Measurements from ENCODE around the gene OR2Y1. TPM values are rescaled to one million over a fixed set of nuclear protein-coding genes. Genes with fewer than 3 reads are reported as not detected.
"Not testable (repeated sequence)": the region's sequence is repeated elsewhere in the genome, so short reads cannot be mapped to it uniquely, and the experiment has no call there.

Gene OR2Y1
- total RNA-seq, 1 donor from 2014 or later, result not detected

DNA sequence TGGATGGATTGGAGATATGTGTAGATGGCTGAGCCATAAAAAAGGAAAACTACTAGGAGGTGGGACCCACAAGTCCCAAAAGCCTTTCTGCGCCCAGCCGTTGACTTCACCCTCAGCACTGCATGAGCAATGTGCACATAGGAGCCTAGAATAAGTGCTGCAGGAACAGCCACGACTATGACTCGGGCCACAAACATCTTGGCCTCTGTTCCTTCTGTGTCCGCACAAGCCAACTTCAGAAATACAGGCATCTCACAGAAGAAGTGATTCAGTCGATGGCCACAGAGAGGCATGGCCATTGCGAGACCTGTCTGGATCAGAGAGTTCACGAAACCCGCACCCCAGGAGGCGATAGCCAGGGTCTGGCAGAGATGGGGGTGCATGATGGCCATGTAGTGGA lies 587 bp downstream of the OR2Y1 start:
- DNase-seq (ENCODE audit: low read depth, low spot score), result no peak

DNA sequence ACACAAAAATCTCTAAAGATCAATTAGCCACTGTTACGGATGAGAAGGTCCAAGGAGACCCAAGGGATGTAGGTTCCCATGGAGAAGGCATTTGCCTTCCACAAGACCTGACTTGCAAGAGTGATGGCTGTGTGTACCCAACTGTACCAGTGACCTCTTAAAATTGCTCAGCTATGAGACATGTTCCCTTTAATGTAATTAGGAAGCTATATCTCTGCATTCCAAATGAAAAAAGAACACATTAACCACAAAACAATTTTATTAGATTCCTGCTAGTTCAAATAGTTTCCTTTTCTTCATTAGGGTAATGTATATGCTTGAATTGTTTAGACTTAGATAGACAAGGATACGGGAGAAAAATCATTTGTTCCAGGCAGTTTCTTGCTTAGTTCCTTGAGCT lies 3.3 kb downstream of the OR2Y1 start:
- no peak for DNase-seq (ENCODE audit: low read depth, low spot score)

DNA sequence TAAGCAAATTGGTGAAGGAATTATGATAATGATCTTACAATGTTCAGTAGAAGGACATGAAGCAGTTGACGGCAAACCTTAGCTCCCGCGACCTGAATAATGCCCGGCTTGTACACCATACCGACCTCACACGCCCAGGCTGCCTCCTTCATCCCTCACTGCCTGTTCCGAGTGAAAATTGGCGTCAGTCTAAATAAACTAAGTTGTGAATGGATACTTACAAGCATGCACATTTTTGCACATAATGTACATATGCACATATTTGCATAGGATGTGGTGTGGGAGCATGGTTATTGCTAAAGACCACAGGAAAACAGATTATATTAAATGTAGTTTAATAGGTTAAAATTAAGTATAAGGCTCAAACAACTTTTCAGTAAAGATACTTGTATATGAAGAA lies 14.9 kb downstream of the OR2Y1 start:
- DNase-seq (ENCODE audit: low read depth, low spot score), result no peak

GRCh38 chr5:180723936-180724335 lies 15.9 kb downstream of the OR2Y1 start:
- no peak for DNase-seq (ENCODE audit: low read depth, low spot score)

DNA sequence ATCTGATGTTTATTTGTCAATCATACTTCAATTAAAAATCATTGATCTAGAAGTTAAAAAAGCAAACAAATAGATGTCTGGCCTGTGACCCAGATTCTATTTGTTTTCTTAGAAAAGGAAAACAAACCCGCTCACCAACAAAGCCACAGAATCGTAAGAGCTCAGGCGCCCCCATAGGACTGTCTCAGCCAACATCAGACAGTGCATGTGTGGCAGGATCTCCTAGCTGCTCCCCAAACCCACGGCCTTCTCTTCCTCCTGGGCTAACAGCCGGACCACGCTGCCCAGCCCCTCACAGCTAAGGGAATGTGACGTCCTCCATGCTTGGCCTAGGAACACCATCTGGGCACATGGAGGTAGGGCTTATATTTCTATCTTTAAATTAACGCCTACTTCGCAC lies 19.4 kb downstream of the OR2Y1 start:
- no peak for DNase-seq (ENCODE audit: low read depth, low spot score)

DNA sequence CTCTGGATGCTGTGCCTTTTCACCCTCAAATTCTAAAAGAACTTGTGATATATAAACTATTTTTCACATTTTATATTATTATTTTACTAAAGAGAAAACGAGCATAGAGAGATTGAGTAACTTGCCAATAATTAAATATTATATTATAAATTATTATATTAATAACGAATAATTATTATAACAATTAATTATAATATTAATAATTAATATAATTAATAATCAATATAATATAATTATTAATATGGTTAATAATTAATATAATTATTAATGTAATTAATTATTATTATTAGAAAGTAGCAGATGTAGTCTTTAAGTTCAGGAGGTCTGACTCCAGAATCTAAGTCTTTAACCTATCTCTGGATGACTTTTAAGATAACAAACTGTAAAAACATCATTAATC lies 20.1 kb downstream of the OR2Y1 start:
- no peak for DNase-seq (ENCODE audit: low read depth, low spot score)

DNA sequence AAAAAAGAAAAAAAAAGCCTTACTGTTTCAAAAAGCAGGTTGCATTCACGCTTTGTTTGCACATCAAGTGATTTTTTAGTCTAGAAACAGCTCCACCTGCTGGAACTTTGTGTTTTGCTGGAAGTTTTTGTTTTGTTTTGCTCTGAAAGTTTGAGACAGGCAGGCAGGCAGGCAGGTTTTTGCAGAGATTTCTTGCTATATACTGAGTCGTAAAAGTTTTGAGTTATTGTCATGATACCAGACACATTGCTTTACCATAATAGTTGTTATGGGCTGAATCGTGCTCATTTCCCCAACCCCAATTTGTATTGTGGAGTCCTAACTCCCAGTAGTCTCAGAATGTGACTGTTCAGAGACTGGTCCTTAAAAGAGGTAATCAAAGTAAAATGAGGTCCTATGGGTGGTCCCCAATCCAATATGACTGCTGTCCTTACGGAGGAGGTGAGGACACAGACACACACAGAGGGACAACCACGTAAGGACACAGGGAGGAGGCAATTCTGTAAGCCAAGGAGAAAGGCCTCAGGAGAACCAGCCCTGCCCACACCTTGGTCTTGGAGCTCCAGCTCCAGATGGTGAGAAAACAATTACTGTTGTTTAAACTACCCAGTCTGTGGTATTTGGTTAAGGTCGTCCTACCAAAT lies 20.9 kb downstream of the OR2Y1 start:
- DNase-seq (ENCODE audit: low read depth, low spot score), result no peak

DNA sequence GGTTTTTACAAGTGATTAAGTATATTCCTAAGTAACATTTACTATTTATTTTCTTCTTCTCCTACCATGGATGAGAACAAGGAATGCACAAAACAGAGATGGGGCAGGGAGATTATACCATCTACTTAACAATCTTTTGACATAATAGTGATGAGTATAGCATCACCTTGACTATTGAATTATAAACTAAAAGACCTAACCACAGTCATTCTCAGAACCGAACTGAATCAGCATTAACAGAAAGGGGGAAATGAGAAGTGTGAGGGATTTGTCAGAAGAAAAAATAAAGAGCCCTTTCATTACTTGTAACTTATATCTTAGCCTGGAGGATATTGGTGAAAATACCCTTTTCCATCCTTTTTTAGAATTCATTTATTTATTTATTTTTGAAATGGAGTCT lies 21.9 kb downstream of the OR2Y1 start:
- DNase-seq (ENCODE audit: low read depth, low spot score), result no peak

GRCh38 chr5:180704362-180704761 lies 35.5 kb downstream of the OR2Y1 start:
- DNase-seq (ENCODE audit: low read depth, low spot score), result no peak

DNA sequence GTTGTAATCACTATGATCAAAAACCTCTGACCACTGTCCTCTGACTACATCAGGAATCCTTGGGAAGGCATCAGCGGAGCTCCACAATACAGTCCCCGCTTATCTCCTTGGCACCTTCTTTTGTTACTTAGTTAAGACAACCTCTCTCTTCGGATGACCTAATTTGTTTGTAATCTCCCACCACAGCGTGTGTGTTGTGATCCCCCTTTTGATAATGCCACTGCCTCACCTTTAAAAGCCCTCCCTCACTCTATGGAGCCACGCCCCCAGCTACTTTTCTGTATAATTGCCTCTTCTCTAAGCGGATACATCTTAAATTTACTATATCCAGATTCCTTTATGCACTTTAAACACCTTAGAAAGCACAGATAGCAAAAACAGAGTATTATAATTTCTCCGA lies 35.9 kb downstream of the OR2Y1 start:
- no peak for DNase-seq (ENCODE audit: low read depth, low spot score)

DNA sequence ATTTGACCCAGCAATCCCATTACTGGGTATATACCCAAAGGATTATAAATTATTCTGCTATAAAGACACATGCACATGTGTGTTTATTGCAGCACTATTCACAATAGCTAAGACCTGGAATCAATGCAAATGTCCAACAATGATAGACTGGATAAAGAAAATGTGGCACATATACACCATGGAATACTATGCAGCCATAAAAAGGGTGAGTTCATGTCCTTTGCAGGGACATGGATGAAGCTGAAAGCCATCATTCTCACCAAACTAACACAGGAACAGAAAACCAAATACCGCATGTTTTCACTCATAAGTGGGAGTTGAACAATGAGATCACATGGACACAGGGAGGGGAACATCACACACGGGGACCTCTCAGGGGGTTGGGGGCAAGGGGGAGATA lies 36.5 kb downstream of the OR2Y1 start:
- DNase-seq (ENCODE audit: low read depth, low spot score), result not testable (repeated sequence)

GRCh38 chr5:180700440-180700839 lies 39.4 kb downstream of the OR2Y1 start:
- not testable (repeated sequence) for DNase-seq (ENCODE audit: low read depth, low spot score)

- no peak for DNase-seq (ENCODE audit: low read depth, low spot score)
These were observed 40.8 kb downstream of the OR2Y1 start for GRCh38 chr5:180699042-180699441.

DNA sequence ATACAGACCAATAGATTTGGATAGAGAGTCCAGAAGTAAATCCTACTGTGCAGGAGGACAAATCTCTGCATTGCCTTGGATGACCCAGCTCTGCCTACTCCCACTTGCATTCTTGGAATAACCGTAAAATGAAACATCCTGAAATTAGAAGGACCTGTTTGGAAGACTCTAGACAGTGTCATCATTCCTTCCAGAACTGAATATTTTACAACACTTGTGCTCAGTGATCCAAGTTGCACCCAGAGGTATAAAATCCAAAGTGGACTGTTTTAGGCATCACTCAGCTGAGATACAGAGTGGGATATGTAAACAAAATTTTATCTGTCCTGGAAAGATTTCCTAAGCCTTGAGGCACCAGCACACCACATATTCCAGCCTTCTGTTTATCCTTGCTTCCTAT lies 43.7 kb downstream of the OR2Y1 start:
- no peak for DNase-seq (ENCODE audit: low read depth, low spot score)

- DNase-seq (ENCODE audit: low read depth, low spot score), result no peak
These were observed 47.4 kb downstream of the OR2Y1 start for GRCh38 chr5:180692429-180692828.

- DNase-seq (ENCODE audit: low read depth, low spot score), result no peak
These were observed 48.8 kb downstream of the OR2Y1 start for GRCh38 chr5:180691046-180691445.

DNA sequence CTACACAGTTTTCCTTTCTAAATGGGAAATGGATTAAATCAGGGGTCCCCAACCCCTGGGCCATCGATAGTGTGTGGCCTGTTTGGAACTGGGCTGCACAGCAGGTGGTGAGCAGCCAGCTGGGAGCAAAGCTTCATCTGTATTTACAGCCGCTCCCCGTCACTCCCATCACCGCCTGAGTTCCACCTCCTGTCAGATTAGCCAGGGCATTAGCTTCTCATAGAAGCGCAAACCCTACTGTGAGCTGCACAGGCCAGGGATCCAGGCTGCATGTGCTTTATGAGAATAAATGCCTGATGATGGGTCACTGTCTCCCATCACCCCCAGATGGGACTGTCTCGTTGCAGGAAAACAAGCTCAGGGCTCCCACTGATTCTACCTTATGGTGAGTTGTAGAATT lies 49.3 kb downstream of the OR2Y1 start:
- no peak for DNase-seq (ENCODE audit: low read depth, low spot score)

DNA sequence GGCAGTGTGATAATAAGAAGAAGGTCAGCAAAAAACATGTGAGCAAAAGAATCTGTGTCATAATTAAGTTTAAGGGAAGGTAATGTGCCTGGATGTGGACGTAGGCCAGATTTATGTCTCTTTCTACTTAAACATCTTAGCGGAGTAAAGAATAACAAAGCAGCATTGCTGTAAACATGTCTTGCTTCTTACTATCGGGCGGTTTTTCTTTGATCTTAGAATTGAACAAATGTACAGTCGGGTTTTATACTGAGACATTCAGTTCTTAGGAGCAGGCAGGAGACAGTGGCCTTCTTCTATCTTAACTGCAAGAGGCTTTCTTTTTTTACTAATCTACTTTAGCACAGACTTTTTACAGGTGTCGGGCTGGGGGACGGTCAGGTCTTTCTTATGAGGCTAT lies 50.1 kb downstream of the OR2Y1 start:
- DNase-seq (ENCODE audit: low read depth, low spot score), result no peak

Other genes with a start within 250 kb of the OR2Y1 start
- 19.3 and 23.6 TPM in 2 replicates for gene CNOT6, start 245.7 kb downstream of the OR2Y1 start, total RNA-seq
- gene SCGB3A1, start 148.6 kb downstream of the OR2Y1 start, total RNA-seq, result not detected in 2 replicates
- gene FLT4, start 90.5 kb downstream of the OR2Y1 start, total RNA-seq, result 1.5 and 3.2 TPM in 2 replicates
- gene MGAT1, start 62.7 kb upstream of the OR2Y1 start, total RNA-seq, result 84.3 and 86.0 TPM in 2 replicates
- 17.4 and 21.9 TPM in 2 replicates for gene ZFP62, start 121.2 kb upstream of the OR2Y1 start, total RNA-seq
- gene BTNL8, start 159.1 kb upstream of the OR2Y1 start, total RNA-seq, result not detected in 2 replicates
- not detected in 2 replicates for gene BTNL3, start 248.8 kb upstream of the OR2Y1 start, total RNA-seq